Activated CD4-positive, alpha-beta T cell treated with anti-CD3 and anti-CD28 coated beads, Interleukin-2, amount 10 ng/mL, durations not matched to agents 24 days and 14 days (primary cell): ENCODE results near the gene NCOA3. TPM values are rescaled to one million over a fixed set of nuclear protein-coding genes. Genes with fewer than 3 reads are reported as not detected.
"Not testable (repeated sequence)": the region's sequence is repeated elsewhere in the genome, so short reads cannot be mapped to it uniquely, and the experiment has no call there.

ENCODE experiments used
- DNase-seq: peaks from one replicate; pipeline ENCODE4 v3.0.0; 2022
- H3K27ac Mint-ChIP-seq: one replicate; pipeline ENCODE4 v1.8.0; 2022; ENCODE audit warnings: mild to moderate bottlenecking, mixed read lengths
- H3K27me3 Mint-ChIP-seq: one replicate; pipeline ENCODE4 v1.8.0; 2022; ENCODE audit warnings: mixed read lengths
- H3K36me3 Mint-ChIP-seq: one replicate; pipeline ENCODE4 v1.8.0; 2022; ENCODE audit warnings: low read depth, mild to moderate bottlenecking, mixed read lengths
- H3K4me1 Mint-ChIP-seq: one replicate; pipeline ENCODE4 v1.8.0; 2021; ENCODE audit warnings: mixed read lengths
- H3K4me3 Mint-ChIP-seq: one replicate; pipeline ENCODE4 v1.8.0; 2022; ENCODE audit warnings: mild to moderate bottlenecking, moderate library complexity, mixed read lengths
- H3K9me3 Mint-ChIP-seq: one replicate; pipeline ENCODE4 v1.8.0; 2021; ENCODE audit warnings: mixed read lengths
- intact Hi-C: fragments of 100-400 bp; cut with micrococcal nuclease; formaldehyde crosslinking; loops from one replicate; pipeline ENCODE4 v1.15.1; 2023
- total RNA-seq: library from RNA; stranded (reverse); gene quantifications from 2 replicates; pipeline ENCODE4 v1.2.3, GENCODE V29; 2022

The NCOA3 gene
- total RNA-seq: 140 TPM in 2 replicates

GRCh38 chr20:47501482-47502270, at the start of gene NCOA3:
NCOA3 (plus strand) TSS chr20:47501887; CDS start chr20:47622248, 120,361 bp downstream.
- peak; percentile 97 for DNase-seq
- peak within 1 kb of the TSS; percentile 99 for H3K27ac Mint-ChIP-seq
- H3K36me3 Mint-ChIP-seq: peaks cover 27% of the 10 kb centered on the region
- peaks cover 2% of the 10 kb centered on the region for H3K27me3 Mint-ChIP-seq
- intact Hi-C loops: loop anchor here (1.0 to 5.0 kb wide), 7 partner anchors 8 to 229 kb away; partner anchors contain the start of gene ZMYND8
- H3K9me3 Mint-ChIP-seq: no peaks in the 10 kb centered on the region
- peak within 1 kb of the TSS; percentile 99 for H3K4me3 Mint-ChIP-seq
- H3K4me1 Mint-ChIP-seq: peaks cover 45% of the 10 kb centered on the region

DNA sequence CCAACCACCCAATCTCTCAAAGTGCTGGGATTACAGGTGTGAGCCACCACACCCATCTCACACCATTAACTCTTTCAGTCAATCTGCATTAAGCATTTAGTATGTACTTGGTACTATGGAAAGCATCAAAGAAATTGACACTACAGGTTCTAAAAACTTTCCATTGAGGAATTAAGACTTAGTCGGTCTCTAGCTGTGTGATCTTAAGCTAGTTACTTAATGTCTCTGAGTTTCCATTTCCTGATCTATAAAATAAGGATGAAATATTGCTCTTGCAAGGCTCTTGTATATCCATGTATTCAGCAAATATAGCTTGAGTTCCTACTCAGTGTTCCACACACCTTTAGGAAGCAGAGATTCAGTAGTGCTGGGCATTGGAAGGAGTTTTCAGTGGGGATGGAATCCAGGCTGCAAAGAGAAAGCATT, 48.9 kb upstream of the NCOA3 start:
- Mint-ChIP-seq H3K27ac (peak overlapping the region; percentile 73), H3K4me1 (peaks cover 40% of the 10 kb centered on the region)

GRCh38 chr20:47453167-47453782, 48.4 kb upstream of the NCOA3 start:
- Mint-ChIP-seq H3K27me3 (no peaks in the 10 kb centered on the region), H3K4me1 (peaks cover 41% of the 10 kb centered on the region), H3K9me3 (no peaks in the 10 kb centered on the region), H3K36me3 (no peaks in the 10 kb centered on the region), H3K27ac (peak overlapping the region; percentile 73), H3K4me3 (peak overlapping the region; percentile 20)
- intact Hi-C loops: loop anchor here (1.0 to 5.0 kb wide), 4 partner anchors 34 to 157 kb away; no protein-coding TSS in a partner anchor
- DNase-seq: peak; percentile 87

More for the DNA sequence above, 48.9 kb upstream of the NCOA3 start:
- Mint-ChIP-seq H3K9me3 (no peaks in the 10 kb centered on the region), H3K4me3 (peak overlapping the region; percentile 20), H3K36me3 (no peaks in the 10 kb centered on the region), H3K27me3 (no peaks in the 10 kb centered on the region)
- intact Hi-C loops: loop anchor here (1.0 to 5.0 kb wide), 4 partner anchors 35 to 158 kb away; no protein-coding TSS in a partner anchor
- DNase-seq: no peak

- Mint-ChIP-seq H3K36me3 (no peaks in the 10 kb centered on the region), H3K27ac (peak overlapping the region; percentile 77), H3K4me3 (peak overlapping the region; percentile 9), H3K4me1 (peaks cover 43% of the 10 kb centered on the region), H3K9me3 (no peaks in the 10 kb centered on the region), H3K27me3 (no peaks in the 10 kb centered on the region)
- intact Hi-C loops: loop anchor here (5.0 kb wide), 1 partner anchor 37 kb away; no protein-coding TSS in a partner anchor
- DNase-seq: no peak
These were observed 47.2 kb upstream of the NCOA3 start for GRCh38 chr20:47454298-47455132.

DNA sequence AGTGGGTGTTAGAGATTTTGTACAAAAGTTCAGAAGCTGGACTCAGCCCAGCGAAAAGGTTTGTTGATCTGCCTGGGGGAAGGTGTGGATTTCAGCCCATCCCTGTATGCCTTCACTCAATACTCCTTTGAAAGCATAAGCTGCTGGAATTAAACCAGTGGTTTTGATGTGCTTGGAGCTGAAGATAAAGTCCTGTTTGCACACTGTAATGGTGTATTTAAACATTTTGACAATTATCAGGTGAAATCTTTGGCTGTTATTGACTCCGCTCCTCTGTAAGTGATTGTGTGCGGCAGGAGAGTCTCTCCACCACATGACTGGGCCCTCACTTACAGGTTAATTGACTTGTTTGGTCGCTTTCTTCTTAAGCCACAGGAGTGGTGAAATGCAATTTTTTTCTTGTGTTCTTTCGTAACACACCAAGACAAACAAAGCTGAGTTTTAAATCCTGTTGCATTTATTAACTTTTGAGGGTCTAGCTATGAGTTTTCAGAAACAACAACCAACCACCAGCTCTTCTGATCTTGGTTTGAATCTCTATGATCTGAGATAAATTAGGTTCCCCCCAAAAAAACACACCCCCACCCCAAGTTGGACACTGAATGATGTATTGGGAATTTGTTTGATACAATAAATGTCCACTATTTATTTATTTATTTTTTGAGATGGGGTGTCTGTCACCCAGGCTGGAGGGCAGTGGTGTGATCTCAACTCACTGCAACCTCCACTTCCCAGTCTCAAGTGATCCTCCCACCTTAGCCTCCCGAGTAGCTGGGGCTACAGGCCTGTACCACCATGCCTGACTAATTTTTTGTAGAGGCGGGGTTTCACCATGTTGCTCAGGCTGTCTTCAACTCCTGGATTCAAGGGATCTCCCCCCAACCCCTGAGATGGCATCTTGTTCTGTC, 46.3 kb upstream of the NCOA3 start:
- Mint-ChIP-seq H3K4me1 (peaks cover 46% of the 10 kb centered on the region), H3K27ac (no peak overlapping the region)
- intact Hi-C loops: loop anchor here (2.0 kb wide), 1 partner anchor 105 kb away; no protein-coding TSS in a partner anchor

DNA sequence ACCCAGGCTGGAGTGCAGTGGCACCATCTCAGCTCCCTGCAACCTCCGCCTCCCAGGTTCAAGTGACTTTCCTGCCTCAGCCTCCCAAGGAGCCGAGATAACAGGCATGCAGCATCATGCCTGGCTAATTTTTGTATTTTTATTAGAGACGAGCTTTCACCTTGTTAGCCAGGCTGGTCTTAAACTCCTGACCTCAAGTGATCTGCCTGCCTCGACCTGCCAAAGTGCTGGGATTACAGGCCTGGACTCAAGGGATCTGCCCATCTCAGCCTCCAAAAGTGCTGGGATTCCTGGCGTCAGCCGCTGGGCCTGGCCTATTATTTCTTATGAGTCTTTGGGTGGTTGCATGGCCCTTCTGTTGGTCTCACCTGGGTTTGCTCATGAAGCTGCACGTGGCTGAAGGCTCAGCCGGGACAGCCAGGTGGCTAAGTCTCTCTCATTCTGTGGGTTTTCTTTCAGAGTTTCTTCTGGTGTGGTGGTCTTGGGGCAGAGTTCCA, 45.6 kb upstream of the NCOA3 start:
- H3K9me3 Mint-ChIP-seq: no peaks in the 10 kb centered on the region
- DNase-seq: no peak
- H3K27ac Mint-ChIP-seq: no peak overlapping the region
- H3K4me1 Mint-ChIP-seq: peaks cover 45% of the 10 kb centered on the region
- H3K36me3 Mint-ChIP-seq: no peaks in the 10 kb centered on the region
- intact Hi-C loops: loop anchor here (2.0 kb wide), 1 partner anchor 105 kb away; no protein-coding TSS in a partner anchor
- no peaks in the 10 kb centered on the region for H3K27me3 Mint-ChIP-seq
- no peak overlapping the region for H3K4me3 Mint-ChIP-seq

More for the DNA sequence above, 46.3 kb upstream of the NCOA3 start:
- Mint-ChIP-seq H3K4me3 (no peak overlapping the region), H3K27me3 (no peaks in the 10 kb centered on the region), H3K36me3 (no peaks in the 10 kb centered on the region), H3K9me3 (no peaks in the 10 kb centered on the region)
- no peak for DNase-seq

GRCh38 chr20:47456952-47457724, 44.5 kb upstream of the NCOA3 start:
- intact Hi-C loops: loop anchor here (1.0 to 2.0 kb wide), 5 partner anchors 30 to 183 kb away; partner anchors contain the start of gene NCOA3
- no peaks in the 10 kb centered on the region for H3K9me3 Mint-ChIP-seq
- H3K4me3 Mint-ChIP-seq: peak overlapping the region; percentile 32
- peak overlapping the region; percentile 83 for H3K27ac Mint-ChIP-seq
- no peaks in the 10 kb centered on the region for H3K27me3 Mint-ChIP-seq
- peaks cover 45% of the 10 kb centered on the region for H3K4me1 Mint-ChIP-seq
- DNase-seq: peak; percentile 67
- no peaks in the 10 kb centered on the region for H3K36me3 Mint-ChIP-seq

DNA sequence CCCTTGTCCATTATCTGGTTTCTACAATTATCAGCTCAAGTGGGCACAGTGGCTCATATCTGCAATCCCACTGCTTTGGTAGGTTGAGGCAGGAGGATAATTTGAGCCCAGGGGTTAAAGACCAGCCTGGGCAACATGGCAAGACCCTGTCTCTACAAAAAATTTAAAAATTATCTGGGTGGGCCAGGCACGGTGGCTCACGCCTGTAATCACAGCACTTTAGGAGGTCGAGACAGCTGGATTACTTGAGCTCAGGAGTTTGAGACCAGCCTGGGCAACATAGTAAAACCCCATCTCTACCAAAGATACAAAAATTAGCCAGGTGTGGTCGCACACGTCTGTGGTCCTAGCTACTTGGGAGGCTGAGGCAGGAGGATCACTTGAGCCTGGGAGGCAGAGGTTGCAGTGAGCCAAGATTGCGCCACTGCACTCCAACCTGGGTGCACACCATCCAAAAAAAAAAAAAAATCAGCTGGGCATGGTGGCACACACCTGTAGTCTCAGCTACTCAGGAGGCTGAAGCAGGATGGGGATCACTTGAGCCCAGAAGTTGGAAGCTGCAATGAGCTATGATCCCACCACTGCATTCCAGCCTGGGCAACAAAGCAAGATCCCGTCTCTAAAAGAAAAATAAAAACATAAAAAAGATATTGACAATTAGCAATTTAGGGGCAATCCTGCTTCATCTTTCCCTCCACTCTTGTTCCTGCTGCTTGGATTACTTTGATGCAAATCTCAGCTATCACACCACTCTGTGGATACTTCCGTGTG, 43.2 kb upstream of the NCOA3 start:
- H3K27me3 Mint-ChIP-seq, intact Hi-C loops, H3K9me3 Mint-ChIP-seq, H3K36me3 Mint-ChIP-seq, H3K27ac Mint-ChIP-seq, DNase-seq, H3K4me3 Mint-ChIP-seq: not testable (repeated sequence)
- H3K4me1 Mint-ChIP-seq: peaks cover 35% of the 10 kb centered on the region

- H3K4me3 Mint-ChIP-seq: no peak overlapping the region
- no peak for DNase-seq
- no peaks in the 10 kb centered on the region for H3K36me3 Mint-ChIP-seq
- H3K27me3 Mint-ChIP-seq: no peaks in the 10 kb centered on the region
- H3K9me3 Mint-ChIP-seq: no peaks in the 10 kb centered on the region
- peak overlapping the region; percentile 29 for H3K27ac Mint-ChIP-seq
- intact Hi-C loops: no loop called here
- H3K4me1 Mint-ChIP-seq: peaks cover 30% of the 10 kb centered on the region
These were observed 42.2 kb upstream of the NCOA3 start for GRCh38 chr20:47459344-47460073.

DNA sequence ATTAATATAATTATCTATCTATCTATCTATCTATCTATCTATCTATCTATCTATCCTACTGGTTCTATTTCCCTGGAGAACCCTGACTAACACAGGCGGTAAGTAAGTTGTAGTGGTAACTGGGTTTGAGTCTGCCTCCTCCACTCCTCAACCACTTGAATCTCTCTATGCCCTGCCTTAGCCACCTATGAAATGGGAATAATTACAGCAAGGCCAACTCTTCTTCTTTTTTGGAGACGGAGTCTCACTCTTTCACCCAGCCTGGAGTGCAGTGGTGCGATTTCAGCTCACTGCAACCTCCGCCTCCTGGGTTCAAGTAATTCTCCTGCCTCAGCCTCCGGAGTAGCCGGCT, 41.0 kb upstream of the NCOA3 start:
- DNase-seq, H3K4me3 Mint-ChIP-seq: not testable (repeated sequence)

GRCh38 chr20:47461120-47461685, 40.5 kb upstream of the NCOA3 start:
- intact Hi-C loops: no loop called here
- Mint-ChIP-seq H3K9me3 (no peaks in the 10 kb centered on the region), H3K36me3 (no peaks in the 10 kb centered on the region), H3K4me3 (no peak overlapping the region), H3K4me1 (peaks cover 25% of the 10 kb centered on the region), H3K27me3 (no peaks in the 10 kb centered on the region), H3K27ac (no peak overlapping the region)
- DNase-seq: no peak

More for the DNA sequence above, 41.0 kb upstream of the NCOA3 start:
- H3K27me3 Mint-ChIP-seq, H3K36me3 Mint-ChIP-seq, H3K9me3 Mint-ChIP-seq, intact Hi-C loops, H3K27ac Mint-ChIP-seq: not testable (repeated sequence)
- peaks cover 28% of the 10 kb centered on the region for H3K4me1 Mint-ChIP-seq
